NB4 (cell line): ENCODE results near the gene KIAA1958.

ENCODE experiments used
- CTCF ChIP-seq: IDR thresholded peaks from one replicate; pipeline ENCODE4 v1.5.1; 2012; ENCODE audit warnings: low read depth, low read length
- MYC ChIP-seq: IDR thresholded peaks from 2 replicates; pipeline ENCODE4 v1.6.1; 2011; ENCODE audit warnings: low read depth, low read length
- POLR2A ChIP-seq: IDR thresholded peaks from 2 replicates; pipeline ENCODE4 v1.6.1; 2011; ENCODE audit warnings: mild to moderate bottlenecking; ENCODE audit not compliant: insufficient read length; ENCODE audit errors: extremely low read depth

GRCh38 chr9:112551641-112552040 lies 65.0 kb downstream of the KIAA1958 start:
- no peak for TF ChIP-seq POLR2A
- no peak for TF ChIP-seq CTCF
- TF ChIP-seq MYC, result no peak
